NCI-H1417 (cell line): ENCODE measurements around the gene NBEA.
A peak's percentile ranks its signal among the peaks of the same experiment; 100 is the strongest.

Experiments used
- DNase-seq, 3 experiments: peaks; one replicate each; lab custom pipeline; 2025; lab: John Stamatoyannopoulos, UW

Gene NBEA

GRCh38 chr13:35502456-35502855 lies 560.4 kb downstream of the NBEA start:
- DNase-seq: no peak

GRCh38 chr13:35512271-35512920 lies 570.3 kb downstream of the NBEA start:
- DNase-seq: no peak

GRCh38 chr13:35514061-35514477 lies 572.0 kb downstream of the NBEA start:
- DNase-seq: peak in 1 of 3 experiments; percentile 44

GRCh38 chr13:35514801-35515502 lies 572.9 kb downstream of the NBEA start:
- DNase-seq: peak; percentile 10 to 83 (median 30)

- DNase-seq: no peak
Observed at GRCh38 chr13:35518337-35518946, 576.4 kb downstream of the NBEA start.

- DNase-seq: no peak
Observed at GRCh38 chr13:35524171-35524570, 582.1 kb downstream of the NBEA start.

- DNase-seq: no peak
Observed at GRCh38 chr13:35526577-35526976, 584.5 kb downstream of the NBEA start.

GRCh38 chr13:35527451-35527850 lies 585.4 kb downstream of the NBEA start:
- no peak for DNase-seq

- DNase-seq: no peak
Observed at GRCh38 chr13:35530147-35530546, 588.1 kb downstream of the NBEA start.

GRCh38 chr13:35530581-35530980 lies 588.5 kb downstream of the NBEA start:
- no peak for DNase-seq

GRCh38 chr13:35531526-35531925 lies 589.5 kb downstream of the NBEA start:
- DNase-seq: peak in 1 of 3 experiments; percentile 2

- no peak for DNase-seq
Observed at GRCh38 chr13:35534343-35534742, 592.3 kb downstream of the NBEA start.

GRCh38 chr13:35548790-35549189 lies 606.7 kb downstream of the NBEA start:
- no peak for DNase-seq

- DNase-seq: no peak
Observed at GRCh38 chr13:35549481-35549880, 607.4 kb downstream of the NBEA start.

GRCh38 chr13:35552172-35552844 lies 610.2 kb downstream of the NBEA start:
- DNase-seq: no peak

- peak in 2 of 3 experiments; percentile 4 to 59 for DNase-seq
Observed at GRCh38 chr13:35554972-35555623, 613.0 kb downstream of the NBEA start.

- no peak for DNase-seq
Observed at GRCh38 chr13:35557475-35557874, 615.4 kb downstream of the NBEA start.

GRCh38 chr13:35561540-35561939 lies 619.5 kb downstream of the NBEA start:
- DNase-seq: no peak

- DNase-seq: no peak
Observed at GRCh38 chr13:35565273-35565672, 623.2 kb downstream of the NBEA start.

- DNase-seq: no peak
Observed at GRCh38 chr13:35566340-35566739, 624.3 kb downstream of the NBEA start.

GRCh38 chr13:35567406-35567980 lies 625.4 kb downstream of the NBEA start:
- no peak for DNase-seq

- no peak for DNase-seq
Observed at GRCh38 chr13:35573639-35574038, 631.6 kb downstream of the NBEA start.
